Tibial nerve (tissue), 4 donors: ENCODE data around the gene DOK7.

Experiments used
- EP300 ChIP-seq, 2 donors: sonication (generic); formaldehyde crosslinking; IDR thresholded peaks; one replicate each; pipeline ENCODE4 v1.6.1; 2017; ENCODE audit warnings: antibody characterized with exemption in 2 of 2, mild to moderate bottlenecking in 1 of 2
- POLR2A ChIP-seq, 2 donors: fragments of 450-650 bp; IDR thresholded peaks; one replicate each; pipeline ENCODE4 v1.6.1; 2017; ENCODE audit warnings: antibody characterized with exemption in 2 of 2, mild to moderate bottlenecking in 2 of 2, moderate library complexity in 2 of 2
- TF ChIP-seq, protein P1 (sequence below), 5 experiments: fragments of 200-600 bp in 3 of 5; fragments of 450-650 bp in 2 of 5; sonication (generic) in 3 of 5; IDR thresholded peaks; one replicate each; pipeline ENCODE4 v1.5.1; 2016 to 2019; ENCODE audit warnings: antibody characterized with exemption in 5 of 5, mild to moderate bottlenecking in 3 of 5, moderate library complexity in 2 of 5

GRCh38 chr4:3414421-3415279 lies 48.5 kb upstream of the DOK7 start:
- no peak for TF ChIP-seq POLR2A (IDR thresholded peaks at IDR 0.05)
- TF ChIP-seq, protein P1, sequence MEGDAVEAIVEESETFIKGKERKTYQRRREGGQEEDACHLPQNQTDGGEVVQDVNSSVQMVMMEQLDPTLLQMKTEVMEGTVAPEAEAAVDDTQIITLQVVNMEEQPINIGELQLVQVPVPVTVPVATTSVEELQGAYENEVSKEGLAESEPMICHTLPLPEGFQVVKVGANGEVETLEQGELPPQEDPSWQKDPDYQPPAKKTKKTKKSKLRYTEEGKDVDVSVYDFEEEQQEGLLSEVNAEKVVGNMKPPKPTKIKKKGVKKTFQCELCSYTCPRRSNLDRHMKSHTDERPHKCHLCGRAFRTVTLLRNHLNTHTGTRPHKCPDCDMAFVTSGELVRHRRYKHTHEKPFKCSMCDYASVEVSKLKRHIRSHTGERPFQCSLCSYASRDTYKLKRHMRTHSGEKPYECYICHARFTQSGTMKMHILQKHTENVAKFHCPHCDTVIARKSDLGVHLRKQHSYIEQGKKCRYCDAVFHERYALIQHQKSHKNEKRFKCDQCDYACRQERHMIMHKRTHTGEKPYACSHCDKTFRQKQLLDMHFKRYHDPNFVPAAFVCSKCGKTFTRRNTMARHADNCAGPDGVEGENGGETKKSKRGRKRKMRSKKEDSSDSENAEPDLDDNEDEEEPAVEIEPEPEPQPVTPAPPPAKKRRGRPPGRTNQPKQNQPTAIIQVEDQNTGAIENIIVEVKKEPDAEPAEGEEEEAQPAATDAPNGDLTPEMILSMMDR (IDR thresholded peaks at IDR 0.05): no peak
- TF ChIP-seq EP300 (IDR thresholded peaks at IDR 0.05): no peak
